DOHH2 (cell line): ENCODE measurements around the gene LRMDA.

Experiments
- H3F3A ChIP-seq: fragments of 200-600 bp; sonication (generic), shearing (Covaris generic); 2 replicates; pipeline ENCODE4 v1.6.0; 2016; ENCODE audit warnings: antibody characterized with exemption, mild to moderate bottlenecking; ENCODE audit not compliant: control insufficient read depth, insufficient read depth
- H3K27ac ChIP-seq: fragments of 200-600 bp; sonication (generic); 2 replicates; pipeline ENCODE4 v1.5.1; 2014; ENCODE audit warnings: low read depth, mild to moderate bottlenecking, low read length, moderate library complexity
- H3K27me3 ChIP-seq: fragments of 200-600 bp; sonication (generic); 2 replicates; pipeline ENCODE4 v1.6.1; 2014; ENCODE audit warnings: mild to moderate bottlenecking, low read length, mixed read lengths; ENCODE audit not compliant: control insufficient read depth
- H3K36me3 ChIP-seq: fragments of 200-600 bp; sonication (generic); 2 replicates; pipeline ENCODE4 v1.6.1; 2014; ENCODE audit warnings: mild to moderate bottlenecking, low read length, moderate library complexity, mixed read lengths; ENCODE audit not compliant: control insufficient read depth
- H3K4me1 ChIP-seq: fragments of 200-600 bp; sonication (generic); 2 replicates; pipeline ENCODE4 v1.6.1; 2014; ENCODE audit warnings: mild to moderate bottlenecking, low read length, mixed read lengths; ENCODE audit not compliant: control insufficient read depth
- H3K4me2 ChIP-seq: fragments of 200-600 bp; sonication (generic); 2 replicates; pipeline ENCODE4 v1.6.0; 2014; ENCODE audit warnings: mild to moderate bottlenecking, low read length, moderate library complexity
- H3K4me3 ChIP-seq: fragments of 200-600 bp; sonication (generic); 2 replicates; pipeline ENCODE4 v1.5.1; 2014; ENCODE audit warnings: mild to moderate bottlenecking, low read length, mixed read lengths
- H3K79me2 ChIP-seq: fragments of 200-600 bp; sonication (generic); 2 replicates; pipeline ENCODE4 v1.6.1; 2014; ENCODE audit warnings: mild to moderate bottlenecking, low read length, mixed read lengths; ENCODE audit not compliant: control insufficient read depth
- H3K9me2 ChIP-seq: fragments of 200-600 bp; sonication (generic); replicated peaks from 2 replicates; pipeline ENCODE4 v1.6.1; 2014; ENCODE audit warnings: mild to moderate bottlenecking, low read length, mixed read lengths; ENCODE audit not compliant: control insufficient read depth
- H3K9me3 ChIP-seq: fragments of 200-600 bp; sonication (generic); 2 replicates; pipeline ENCODE4 v1.6.1; 2014; ENCODE audit warnings: antibody characterized with exemption, low read length, mixed read lengths; ENCODE audit not compliant: control insufficient read depth, insufficient read depth
- H4K20me1 ChIP-seq: fragments of 200-600 bp; sonication (generic); 2 replicates; pipeline ENCODE4 v1.6.0; 2014; ENCODE audit warnings: low read depth, mild to moderate bottlenecking, antibody characterized with exemption, low read length, moderate library complexity; ENCODE audit not compliant: control insufficient read depth, insufficient read depth
- CTCF ChIP-seq: fragments of 200-600 bp; sonication (generic); IDR thresholded peaks from one replicate; pipeline ENCODE4 v1.5.1; 2014; ENCODE audit warnings: antibody characterized with exemption, mild to moderate bottlenecking, low read depth, low read length; ENCODE audit not compliant: poor library complexity, severe bottlenecking
- EZH2phosphoT487 ChIP-seq: fragments of 200-600 bp; sonication (generic); IDR thresholded peaks from 2 replicates; pipeline ENCODE4 v1.6.1; 2017; ENCODE audit warnings: borderline replicate concordance, mild to moderate bottlenecking, antibody characterized with exemption, low read length, moderate library complexity, mixed read lengths

LRMDA gene

GRCh38 chr10:75528392-75528791 is 97.0 kb downstream of the LRMDA start:
- no peaks in the 10 kb centered on the region for H3K9me3 ChIP-seq
- H3K4me3 ChIP-seq: no peak overlapping the region
- H3K4me2 ChIP-seq: no peak overlapping the region
- no peaks in the 10 kb centered on the region for H3K9me2 ChIP-seq
- H3K79me2 ChIP-seq: no peaks in the 10 kb centered on the region
- no peaks in the 10 kb centered on the region for H4K20me1 ChIP-seq
- no peak overlapping the region for H3K27ac ChIP-seq
- H3K36me3 ChIP-seq: no peaks in the 10 kb centered on the region
- TF ChIP-seq EZH2phosphoT487 (no peak), CTCF (no peak)
- no peaks in the 10 kb centered on the region for H3F3A ChIP-seq
- no peaks in the 10 kb centered on the region for H3K4me1 ChIP-seq
- H3K27me3 ChIP-seq: no peaks in the 10 kb centered on the region

- Histone ChIP-seq H3K27ac (no peak overlapping the region), H3F3A (no peaks in the 10 kb centered on the region)
Observed at GRCh38 chr10:75530299-75530698, 98.9 kb downstream of the LRMDA start.

GRCh38 chr10:75531571-75532031 is 100.2 kb downstream of the LRMDA start:
- H3K9me3 ChIP-seq: no peaks in the 10 kb centered on the region
- TF ChIP-seq EZH2phosphoT487 (no peak), CTCF (no peak)

More at GRCh38 chr10:75530299-75530698, 98.9 kb downstream of the LRMDA start:
- no peaks in the 10 kb centered on the region for H3K4me1 ChIP-seq
- H3K9me3 ChIP-seq: no peaks in the 10 kb centered on the region
- H3K9me2 ChIP-seq: no peaks in the 10 kb centered on the region
- H3K36me3 ChIP-seq: no peaks in the 10 kb centered on the region
- H3K79me2 ChIP-seq: no peaks in the 10 kb centered on the region
- no peak overlapping the region for H3K4me2 ChIP-seq
- H4K20me1 ChIP-seq: no peaks in the 10 kb centered on the region
- no peak overlapping the region for H3K4me3 ChIP-seq
- TF ChIP-seq CTCF (no peak), EZH2phosphoT487 (no peak)
- H3K27me3 ChIP-seq: no peaks in the 10 kb centered on the region

More at GRCh38 chr10:75531571-75532031, 100.2 kb downstream of the LRMDA start:
- H3K27me3 ChIP-seq: no peaks in the 10 kb centered on the region
- H3K4me1 ChIP-seq: no peaks in the 10 kb centered on the region
- no peaks in the 10 kb centered on the region for H3K79me2 ChIP-seq
- H3F3A ChIP-seq: no peaks in the 10 kb centered on the region
- H3K36me3 ChIP-seq: no peaks in the 10 kb centered on the region
- no peak overlapping the region for H3K4me2 ChIP-seq
- no peaks in the 10 kb centered on the region for H4K20me1 ChIP-seq
- no peak overlapping the region for H3K27ac ChIP-seq
- H3K4me3 ChIP-seq: no peak overlapping the region
- no peaks in the 10 kb centered on the region for H3K9me2 ChIP-seq
